Measurements from ENCODE around the gene ARL6IP4.

ARL6IP4 gene

DNA sequence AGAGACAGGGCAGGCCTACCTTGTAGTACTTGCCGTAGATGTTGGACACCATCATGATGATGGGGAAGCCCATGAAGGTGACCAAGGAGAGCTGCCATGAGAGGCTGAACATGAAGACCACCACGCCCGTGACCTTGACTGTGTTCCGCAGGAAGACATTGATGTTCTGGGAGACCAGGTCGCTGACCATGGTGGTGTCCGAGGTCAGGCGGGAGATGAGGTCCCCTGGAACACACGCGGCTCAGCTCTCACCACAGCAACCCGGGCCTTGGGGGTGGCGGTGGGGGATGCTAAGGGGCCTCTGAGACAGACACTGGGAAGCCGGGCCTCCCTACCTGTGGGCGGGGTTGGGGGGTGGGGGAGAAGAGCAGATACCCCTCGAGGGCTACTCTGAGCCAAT lies 31.9 kb upstream of the ARL6IP4 start:
- Histone ChIP-seq H3K4me3 (ENCODE audit: low read length) (no peak overlapping the region), H3K4me1 (ENCODE audit: insufficient read depth, low read length) (no peaks in the 10 kb centered on the region), H3K27me3 (ENCODE audit: insufficient read depth, low read length) (no peaks in the 10 kb centered on the region), H2AFZ (ENCODE audit: low read depth, low read length) (no peak overlapping the region), H3K36me3 (ENCODE audit: insufficient read depth, low read length) (no peaks in the 10 kb centered on the region), H3K9me3 (ENCODE audit: low read length) (no peaks in the 10 kb centered on the region)

DNA sequence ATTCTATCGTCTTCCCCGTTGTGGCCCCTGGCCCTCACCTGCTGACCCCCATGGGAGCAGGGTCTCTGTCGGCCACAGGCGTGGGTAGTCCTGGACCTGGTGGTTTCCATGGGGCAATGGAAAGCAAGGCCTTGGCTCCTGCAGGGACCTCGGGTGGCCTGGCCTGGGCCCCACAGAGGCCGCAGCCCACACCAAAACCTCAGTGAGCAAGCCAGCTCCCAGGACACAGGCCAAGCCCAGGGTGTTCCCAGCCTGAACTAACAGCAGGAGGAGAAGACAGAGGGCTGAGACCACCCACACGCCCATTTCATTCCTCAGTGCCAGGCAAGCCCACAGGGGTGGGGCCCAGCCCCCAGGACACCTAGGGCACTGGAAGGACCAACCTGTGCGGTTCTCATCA lies 31.1 kb upstream of the ARL6IP4 start:
- no peak overlapping the region for H2AFZ ChIP-seq (ENCODE audit: low read depth, low read length)
- H3K4me3 ChIP-seq (ENCODE audit: low read length) = no peak overlapping the region
- no peaks in the 10 kb centered on the region for H3K9me3 ChIP-seq (ENCODE audit: low read length)
- H3K36me3 ChIP-seq (ENCODE audit: insufficient read depth, low read length) = no peaks in the 10 kb centered on the region
- no peaks in the 10 kb centered on the region for H3K27me3 ChIP-seq (ENCODE audit: insufficient read depth, low read length)
- no peaks in the 10 kb centered on the region for H3K4me1 ChIP-seq (ENCODE audit: insufficient read depth, low read length)

DNA sequence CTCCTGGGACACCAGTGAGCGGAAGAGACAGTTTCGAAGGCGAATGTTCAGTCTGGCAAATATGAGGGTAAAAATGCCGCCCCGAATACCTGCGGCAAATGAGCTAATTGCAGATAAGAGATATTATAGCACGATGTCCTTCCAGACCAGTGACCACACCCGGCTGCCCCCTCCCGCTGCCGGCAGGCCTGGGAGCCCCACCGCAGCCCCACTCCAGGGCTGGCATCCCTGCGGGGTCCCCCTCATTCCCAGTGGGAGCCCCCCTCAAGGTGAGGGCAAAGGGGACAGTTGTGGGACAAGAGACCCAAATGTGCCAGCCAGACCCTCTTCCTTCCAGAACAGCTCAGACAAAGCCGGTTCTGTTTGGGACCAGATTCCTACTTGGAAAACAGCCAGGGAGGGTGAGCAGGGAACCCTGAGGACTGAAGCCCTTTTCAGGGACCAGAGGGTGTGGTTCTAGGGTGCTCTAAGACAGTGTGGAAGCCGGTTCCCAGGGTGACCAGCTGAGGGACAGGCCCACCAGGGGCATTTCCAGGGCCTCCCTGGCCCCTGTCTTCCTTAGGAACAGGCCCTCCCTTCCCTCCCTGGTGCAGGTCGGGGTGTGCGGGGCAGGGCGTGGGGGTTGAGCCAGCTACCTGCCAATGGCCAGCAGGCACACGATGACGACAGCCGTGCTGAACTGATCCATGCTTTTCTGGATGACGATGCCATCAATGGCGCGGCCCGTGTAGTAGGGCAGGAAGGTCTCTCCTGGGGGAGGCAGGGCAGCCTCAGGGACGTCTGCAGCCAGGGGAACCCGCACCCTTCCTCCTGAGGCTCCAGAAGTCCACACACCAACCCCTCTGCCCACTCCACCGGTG lies 30.4 kb upstream of the ARL6IP4 start:
- no peak overlapping the region for H3K4me3 ChIP-seq (ENCODE audit: low read length)
- H3K27me3 ChIP-seq (ENCODE audit: insufficient read depth, low read length) = no peaks in the 10 kb centered on the region
- H2AFZ ChIP-seq (ENCODE audit: low read depth, low read length) = no peak overlapping the region
- no peaks in the 10 kb centered on the region for H3K9me3 ChIP-seq (ENCODE audit: low read length)
- H3K36me3 ChIP-seq (ENCODE audit: insufficient read depth, low read length) = no peaks in the 10 kb centered on the region
- H3K4me1 ChIP-seq (ENCODE audit: insufficient read depth, low read length) = no peaks in the 10 kb centered on the region

DNA sequence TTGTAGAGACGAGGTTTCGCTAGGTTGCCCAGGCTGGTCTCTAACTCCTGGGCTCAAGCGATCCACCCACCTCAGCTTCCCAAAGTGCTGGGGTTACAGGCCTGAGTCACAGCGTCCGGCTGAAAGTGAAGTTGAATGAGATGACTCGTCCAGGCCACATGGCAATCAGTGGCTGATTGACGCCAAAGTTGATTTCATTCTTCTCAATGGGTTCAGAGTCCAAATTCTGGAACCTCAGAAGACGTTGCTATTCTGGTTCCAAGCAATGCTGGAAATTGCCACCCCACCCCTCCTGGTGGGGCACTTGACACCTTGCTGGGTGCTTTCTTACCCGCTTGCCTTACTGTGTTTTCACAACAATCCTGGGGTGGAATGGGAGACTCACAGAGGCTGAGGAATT lies 29.1 kb upstream of the ARL6IP4 start:
- Histone ChIP-seq H2AFZ (ENCODE audit: low read depth, low read length) (no peak overlapping the region), H3K4me1 (ENCODE audit: insufficient read depth, low read length) (no peaks in the 10 kb centered on the region), H3K36me3 (ENCODE audit: insufficient read depth, low read length) (no peaks in the 10 kb centered on the region), H3K4me3 (ENCODE audit: low read length) (no peak overlapping the region), H3K27me3 (ENCODE audit: insufficient read depth, low read length) (no peaks in the 10 kb centered on the region), H3K9me3 (ENCODE audit: low read length) (no peaks in the 10 kb centered on the region)

DNA sequence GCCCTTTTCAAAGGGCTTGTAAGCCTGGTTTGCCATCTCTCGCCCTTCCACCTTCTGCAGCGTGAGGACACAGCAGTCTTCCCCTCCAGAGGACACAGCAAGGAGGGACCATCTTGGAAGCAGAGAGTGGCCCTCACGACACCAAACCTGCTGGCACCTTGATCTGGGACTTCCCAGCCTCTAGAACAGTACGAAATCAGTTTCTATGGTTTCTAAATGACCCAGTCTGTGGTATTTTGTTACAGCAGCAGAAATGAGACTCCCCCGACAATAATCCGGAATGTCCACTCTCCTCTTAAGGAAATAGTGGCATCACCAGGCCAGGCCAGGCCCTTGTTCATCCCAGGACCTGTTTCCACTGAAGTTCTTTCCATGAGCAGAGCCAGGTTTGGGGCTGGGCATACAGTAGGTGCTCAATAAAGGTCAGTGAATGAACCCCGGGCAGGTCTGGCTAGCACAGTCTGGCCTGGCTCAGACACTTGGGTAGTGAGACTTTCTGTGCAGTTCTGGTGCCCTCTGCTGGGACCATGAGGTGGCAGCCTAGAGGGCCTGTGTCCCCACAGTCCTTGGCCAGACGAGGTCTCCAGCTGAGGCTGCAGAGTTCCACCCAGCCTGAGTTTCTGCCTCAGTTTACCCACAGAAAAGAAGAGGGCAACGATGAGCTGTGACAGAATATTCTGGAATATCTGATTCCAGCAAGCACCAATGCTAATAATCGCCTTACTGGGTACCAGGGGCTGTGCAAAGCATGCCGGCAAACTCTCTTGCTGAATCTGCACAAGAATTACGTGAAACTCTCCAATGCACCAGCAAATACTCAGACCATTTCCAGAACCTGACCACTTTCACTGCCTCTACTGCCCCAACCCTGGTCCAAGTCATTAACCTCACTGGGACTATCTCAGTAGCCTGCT lies 28.2 kb upstream of the ARL6IP4 start:
- no peak overlapping the region for H2AFZ ChIP-seq (ENCODE audit: low read depth, low read length)

DNA sequence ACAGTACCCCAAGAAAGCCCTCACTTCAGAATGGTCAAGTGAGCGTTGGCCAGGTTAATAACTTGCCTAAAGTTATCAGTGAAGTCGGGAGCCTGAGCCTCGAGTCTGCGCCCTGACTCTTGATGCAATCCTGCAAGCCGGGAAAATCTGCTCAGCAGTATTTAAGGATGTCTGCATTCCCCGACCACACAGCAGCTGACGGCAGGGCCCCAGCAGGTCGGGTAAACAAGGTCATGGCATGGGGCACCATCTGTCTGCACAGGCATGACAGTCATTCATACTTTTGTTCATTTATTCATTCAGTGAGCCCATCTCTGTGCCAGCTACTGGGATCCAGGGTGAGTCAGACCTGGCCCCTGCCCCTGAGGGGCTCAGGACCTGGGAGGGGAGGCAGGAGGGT lies 25.3 kb upstream of the ARL6IP4 start:
- peaks cover 2% of the 10 kb centered on the region for H3K36me3 ChIP-seq (ENCODE audit: insufficient read depth, low read length)

More for the DNA sequence above, 28.2 kb upstream of the ARL6IP4 start:
- no peaks in the 10 kb centered on the region for H3K27me3 ChIP-seq (ENCODE audit: insufficient read depth, low read length)
- H3K9me3 ChIP-seq (ENCODE audit: low read length) = no peaks in the 10 kb centered on the region
- H3K36me3 ChIP-seq (ENCODE audit: insufficient read depth, low read length) = no peaks in the 10 kb centered on the region
- H3K4me3 ChIP-seq (ENCODE audit: low read length) = no peak overlapping the region
- no peaks in the 10 kb centered on the region for H3K4me1 ChIP-seq (ENCODE audit: insufficient read depth, low read length)

DNA sequence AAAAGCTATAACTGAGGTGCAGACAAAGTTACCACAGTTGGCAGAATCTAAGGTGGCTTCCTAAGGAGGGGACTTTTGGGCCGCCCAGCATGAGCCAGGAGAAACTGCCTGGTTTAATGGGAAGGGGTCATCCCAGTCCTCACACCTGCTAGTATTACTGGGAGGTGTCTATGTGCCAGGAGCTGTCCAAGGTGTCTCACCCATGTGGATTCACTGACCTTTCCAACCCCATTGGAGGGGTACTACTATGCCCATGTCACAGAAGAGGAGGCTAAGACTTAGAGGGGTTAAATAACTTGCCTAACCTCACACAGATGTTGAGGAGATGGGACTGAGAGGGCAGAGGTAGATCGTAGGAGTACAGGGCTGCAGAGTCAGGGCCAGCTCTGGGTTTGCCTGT lies 24.4 kb upstream of the ARL6IP4 start:
- no peaks in the 10 kb centered on the region for H3K4me1 ChIP-seq (ENCODE audit: insufficient read depth, low read length)
- no peak overlapping the region for H3K4me3 ChIP-seq (ENCODE audit: low read length)
- no peaks in the 10 kb centered on the region for H3K9me3 ChIP-seq (ENCODE audit: low read length)
- H2AFZ ChIP-seq (ENCODE audit: low read depth, low read length) = no peak overlapping the region
- no peaks in the 10 kb centered on the region for H3K27me3 ChIP-seq (ENCODE audit: insufficient read depth, low read length)
- peaks cover 4% of the 10 kb centered on the region for H3K36me3 ChIP-seq (ENCODE audit: insufficient read depth, low read length)

More for the DNA sequence above, 25.3 kb upstream of the ARL6IP4 start:
- Histone ChIP-seq H3K27me3 (ENCODE audit: insufficient read depth, low read length) (no peaks in the 10 kb centered on the region), H3K9me3 (ENCODE audit: low read length) (no peaks in the 10 kb centered on the region), H3K4me1 (ENCODE audit: insufficient read depth, low read length) (no peaks in the 10 kb centered on the region), H2AFZ (ENCODE audit: low read depth, low read length) (no peak overlapping the region), H3K4me3 (ENCODE audit: low read length) (no peak overlapping the region)

DNA sequence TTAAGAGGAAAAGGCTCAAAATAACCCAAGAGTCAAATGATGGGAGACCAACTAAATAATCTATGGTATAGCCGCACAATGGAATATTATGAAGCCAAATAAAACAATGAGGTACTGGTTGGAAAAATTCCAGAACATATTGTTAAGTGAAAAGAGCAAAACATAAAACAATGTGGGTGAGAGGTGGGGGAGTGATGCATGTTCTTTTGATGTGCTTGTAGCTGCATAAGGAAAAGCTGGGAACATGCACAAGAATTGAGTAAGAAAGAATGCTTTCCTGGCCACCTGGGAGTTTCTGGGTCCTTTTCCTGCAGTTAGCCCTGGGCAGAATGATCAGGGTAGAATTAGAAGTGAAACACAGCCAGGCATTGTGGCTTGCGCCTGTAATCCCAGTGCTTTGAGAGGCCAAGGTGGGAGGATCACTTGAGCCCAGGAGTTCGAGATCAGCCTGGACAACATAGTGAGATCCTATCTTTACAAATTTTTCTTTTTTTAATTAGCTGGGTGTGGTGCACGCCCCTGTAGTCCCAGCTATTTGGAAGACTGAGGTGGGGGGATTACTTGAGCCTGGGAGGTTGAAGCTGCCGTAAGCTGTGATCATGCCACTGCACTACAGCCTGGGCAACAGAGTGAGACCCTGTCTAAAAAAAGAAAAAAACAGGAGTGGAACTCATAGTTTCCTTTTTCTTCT lies 22.1 kb upstream of the ARL6IP4 start:
- H3K27me3 ChIP-seq (ENCODE audit: insufficient read depth, low read length) = no peaks in the 10 kb centered on the region
- H3K9me3 ChIP-seq (ENCODE audit: low read length) = no peaks in the 10 kb centered on the region
- no peak overlapping the region for H3K4me3 ChIP-seq (ENCODE audit: low read length)
- no peaks in the 10 kb centered on the region for H3K4me1 ChIP-seq (ENCODE audit: insufficient read depth, low read length)
- peaks cover 4% of the 10 kb centered on the region for H3K36me3 ChIP-seq (ENCODE audit: insufficient read depth, low read length)
- H2AFZ ChIP-seq (ENCODE audit: low read depth, low read length) = no peak overlapping the region

DNA sequence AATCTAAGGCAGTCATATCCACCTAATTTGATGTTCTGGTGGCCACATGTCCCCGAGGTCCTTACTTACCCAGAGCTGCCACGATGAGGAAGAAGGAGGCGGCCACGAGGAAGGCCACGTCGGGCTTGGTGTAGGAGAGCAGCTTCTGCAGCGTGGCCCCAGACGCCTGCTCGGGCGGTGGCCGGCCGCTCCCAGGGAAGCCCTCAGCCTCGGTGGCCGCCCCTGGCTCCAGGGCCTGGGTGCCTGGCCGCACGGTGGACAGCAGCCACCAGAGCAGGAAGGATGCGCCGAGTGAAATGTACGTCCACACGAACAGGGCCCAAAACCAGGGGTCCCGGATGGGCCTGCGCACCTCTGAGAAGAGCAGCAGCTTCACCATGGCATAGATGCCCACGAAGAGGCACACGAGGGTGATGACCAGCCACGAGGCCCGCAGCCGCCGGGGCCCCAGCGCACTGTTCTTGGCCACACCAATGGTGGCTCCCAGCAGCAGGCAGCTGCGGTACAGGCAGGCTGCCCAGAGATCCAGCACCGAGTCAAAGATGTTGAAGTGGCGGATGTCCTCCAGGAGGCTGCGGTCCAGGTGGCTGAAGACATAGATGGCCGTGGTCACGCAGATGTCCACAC lies 20.8 kb upstream of the ARL6IP4 start:
- Histone ChIP-seq H3K36me3 (ENCODE audit: insufficient read depth, low read length) (peaks cover 4% of the 10 kb centered on the region), H3K4me3 (ENCODE audit: low read length) (no peak overlapping the region), H3K27me3 (ENCODE audit: insufficient read depth, low read length) (no peaks in the 10 kb centered on the region), H3K9me3 (ENCODE audit: low read length) (no peaks in the 10 kb centered on the region), H2AFZ (ENCODE audit: low read depth, low read length) (no peak overlapping the region), H3K4me1 (ENCODE audit: insufficient read depth, low read length) (peaks cover 2% of the 10 kb centered on the region)

DNA sequence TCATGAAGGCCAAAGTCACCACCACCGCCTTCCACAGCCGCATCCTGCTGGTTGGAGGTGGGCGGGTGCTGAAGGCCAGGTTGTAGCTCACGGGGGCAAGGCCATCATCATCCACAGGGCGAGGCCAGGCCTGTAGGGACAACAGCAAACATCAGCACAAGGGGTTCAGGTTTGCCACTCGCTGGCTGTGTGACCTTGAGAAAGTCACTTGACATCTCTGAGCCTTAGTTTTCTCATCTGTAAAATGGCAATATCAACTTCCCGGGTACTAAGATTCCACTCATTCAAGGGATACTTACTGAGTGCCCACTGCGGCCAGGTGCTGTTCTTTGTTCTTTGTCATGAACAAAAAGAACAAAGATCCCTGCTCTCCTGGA lies 20.3 kb upstream of the ARL6IP4 start:
- Histone ChIP-seq H3K4me1 (ENCODE audit: insufficient read depth, low read length) (peaks cover 7% of the 10 kb centered on the region), H3K4me3 (ENCODE audit: low read length) (no peak overlapping the region), H3K27me3 (ENCODE audit: insufficient read depth, low read length) (no peaks in the 10 kb centered on the region), H2AFZ (ENCODE audit: low read depth, low read length) (no peak overlapping the region), H3K9me3 (ENCODE audit: low read length) (no peaks in the 10 kb centered on the region), H3K36me3 (ENCODE audit: insufficient read depth, low read length) (peaks cover 4% of the 10 kb centered on the region)

DNA sequence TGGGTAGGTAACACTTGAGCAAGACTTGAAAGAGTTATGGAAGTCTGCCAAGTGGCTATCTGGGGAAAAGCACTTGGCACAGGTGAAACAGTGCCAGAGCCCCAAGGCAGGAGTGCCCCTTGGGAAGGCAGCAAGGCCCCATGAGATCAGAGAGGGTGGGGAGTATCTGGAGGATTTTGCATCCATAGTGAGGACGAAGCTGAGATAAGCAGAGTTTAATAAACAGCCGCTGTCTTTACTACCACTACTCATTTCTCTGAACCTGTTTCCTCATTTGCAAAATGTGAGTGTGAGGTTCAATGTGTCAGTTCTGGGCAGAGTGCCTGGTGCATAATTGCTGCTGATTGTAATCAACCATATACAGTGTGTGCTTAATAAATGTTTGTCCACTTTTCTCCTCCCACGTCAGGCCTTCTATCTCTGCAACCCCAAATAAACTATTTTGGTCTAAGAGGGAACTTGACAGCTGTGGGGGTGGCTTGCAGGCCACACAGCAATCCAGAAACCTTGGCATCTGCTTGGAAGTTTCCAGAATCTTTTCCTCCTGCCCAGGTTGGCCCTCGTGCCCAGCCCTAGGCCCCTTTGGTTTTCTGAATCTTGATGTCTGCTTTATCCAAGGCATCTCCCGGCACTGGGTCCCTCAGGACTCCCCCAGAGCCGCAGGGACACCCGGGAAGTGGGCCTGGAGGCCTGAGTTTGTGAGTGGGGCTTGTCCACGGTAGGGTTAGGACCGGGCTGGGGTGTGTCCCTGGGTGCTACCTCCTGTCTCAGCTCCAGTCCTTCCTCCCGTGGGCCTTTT lies 18.8 kb upstream of the ARL6IP4 start:
- Histone ChIP-seq H3K9me3 (ENCODE audit: low read length) (no peaks in the 10 kb centered on the region), H3K36me3 (ENCODE audit: insufficient read depth, low read length) (peaks cover 4% of the 10 kb centered on the region), H3K27me3 (ENCODE audit: insufficient read depth, low read length) (no peaks in the 10 kb centered on the region), H3K4me3 (ENCODE audit: low read length) (no peak overlapping the region), H3K4me1 (ENCODE audit: insufficient read depth, low read length) (peaks cover 10% of the 10 kb centered on the region), H2AFZ (ENCODE audit: low read depth, low read length) (no peak overlapping the region)

DNA sequence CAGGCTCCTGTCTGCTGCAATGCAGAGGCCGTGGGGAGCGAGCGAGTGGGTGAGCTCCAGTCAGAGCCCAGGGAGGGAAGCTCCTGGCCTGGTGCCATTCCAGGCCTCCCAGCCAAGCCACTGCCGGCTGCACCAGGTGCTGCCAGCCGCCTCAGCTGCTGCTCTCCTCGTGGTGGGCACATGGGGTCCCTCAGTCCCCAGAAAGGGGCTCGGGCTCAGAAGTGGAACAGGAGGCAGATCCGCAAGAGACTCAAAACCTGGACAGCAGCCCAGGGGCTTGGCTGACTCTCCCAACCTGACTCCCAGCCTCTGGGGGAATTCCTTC lies 16.6 kb upstream of the ARL6IP4 start:
- H3K36me3 ChIP-seq (ENCODE audit: insufficient read depth, low read length) = peaks cover 4% of the 10 kb centered on the region
- peaks cover 10% of the 10 kb centered on the region for H3K4me1 ChIP-seq (ENCODE audit: insufficient read depth, low read length)
- H3K27me3 ChIP-seq (ENCODE audit: insufficient read depth, low read length) = no peaks in the 10 kb centered on the region
- no peaks in the 10 kb centered on the region for H3K9me3 ChIP-seq (ENCODE audit: low read length)
- H2AFZ ChIP-seq (ENCODE audit: low read depth, low read length) = no peak overlapping the region
- H3K4me3 ChIP-seq (ENCODE audit: low read length) = no peak overlapping the region
